ENCODE data around the gene MISP3. TPM values are rescaled to one million over a fixed set of nuclear protein-coding genes. Genes with fewer than 3 reads are reported as not detected.

The MISP3 gene
- total and polyA plus RNA-seq, 2 of the 8 experiments (the other 6 are each of a cell fraction or from before 2014, with no cell fraction given), result 0.74 to 1.4 TPM

GRCh38 chr19:14116525-14116917 lies 43.9 kb downstream of the MISP3 start:
- Histone ChIP-seq H3K4me2 (ENCODE audit: insufficient read depth in 1 of 2, low read depth in 2 of 2, low read length in 2 of 2) (peak overlapping the region; percentile 66 to 89), H2BK20ac (ENCODE audit: low read length) (no peak overlapping the region), H3K14ac (ENCODE audit: insufficient read length) (no peak overlapping the region), H3K56ac (replicated peaks; ENCODE audit: insufficient read length, low read depth, low read length) (no peak overlapping the region), H2BK12ac (ENCODE audit: low read depth, low read length) (no peak overlapping the region), H3K36me3 (ENCODE audit: control insufficient read depth in 2 of 4, insufficient read depth in 4 of 4, low read length in 3 of 4) (peaks cover 0 to 8% (median 2%) of the 10 kb centered on the region in 4 experiments; a peak in 2 of 8 replicates), H3K4me3 (ENCODE audit: extremely low read depth in 1 of 4, insufficient read depth in 2 of 4, low read depth in 3 of 4, low read length in 4 of 4) (peak overlapping the region; percentile 22 to 85 (median 55); a peak in 5 of 8 replicates), H2AFZ (ENCODE audit: low read length) (no peak overlapping the region), H3K4ac (replicated peaks; ENCODE audit: insufficient read length, low read depth, low read length) (no peak overlapping the region), H4K8ac (ENCODE audit: extremely low read depth, insufficient read depth, low read length) (no peak overlapping the region), H4K91ac (replicated peaks; ENCODE audit: insufficient read length, low read length) (no peak overlapping the region), H3K4me1 (replicated peaks in 1 of 4; ENCODE audit: control insufficient read depth in 3 of 4, insufficient read depth in 4 of 4, low read length in 3 of 4) (peaks cover 11 to 35% (median 21%) of the 10 kb centered on the region in 4 experiments), H3K9ac (replicated peaks in 1 of 4; ENCODE audit: extremely low read depth in 1 of 4, low read depth in 3 of 4, low read length in 3 of 4) (no peak overlapping the region), H4K20me1 (replicated peaks in 1 of 2; ENCODE audit: control insufficient read depth in 1 of 2, insufficient read depth in 2 of 2, low read length in 2 of 2) (peaks cover 7 to 14% of the 10 kb centered on the region in 2 experiments), H2BK5ac (ENCODE audit: low read depth, low read length) (no peak overlapping the region), H3K79me1 (ENCODE audit: low read depth, low read length) (no peaks in the 10 kb centered on the region; the same call in 1 of the 2 replicates), H3K23ac (ENCODE audit: insufficient read length) (no peak overlapping the region), H3K79me2 (ENCODE audit: control insufficient read depth in 1 of 2, insufficient read depth in 2 of 2, low read length in 2 of 2) (0 out of 4 replicates have a peak, but pooled peaks cover 0 to 3% of the 10 kb centered on the region in 2 experiments), H3K27ac (ENCODE audit: low read depth, low read length) (no peak overlapping the region), H3K23me2 (ENCODE audit: low read depth, low read length) (peaks cover 8% of the 10 kb centered on the region), H2BK120ac (replicated peaks; ENCODE audit: low read depth, low read length) (no peak overlapping the region), H3K9me3 (ENCODE audit: insufficient read depth in 2 of 2, low read depth in 1 of 2, low read length in 1 of 2) (no peaks in the 10 kb centered on the region), H4K5ac (ENCODE audit: insufficient read length, low read depth, low read length) (no peak overlapping the region), H3K18ac (ENCODE audit: extremely low read depth, low read length) (no peak overlapping the region), H2BK15ac (ENCODE audit: low read length) (no peak overlapping the region), H3K27me3 (replicated peaks in 1 of 4; ENCODE audit: control insufficient read depth in 3 of 4, extremely low read depth in 1 of 4, insufficient read depth in 3 of 4, low read length in 3 of 4) (no peaks in the 10 kb centered on the region; a peak in 2 of 7 replicates), H2AK5ac (ENCODE audit: low read depth, low read length) (no peak overlapping the region)
- POLR2A ChIA-PET (ENCODE audit: partially characterized antibody), result interaction anchor here (0.9 kb wide), 1 partner anchor 35 kb away, joined by 3 read pairs; no protein-coding TSS in a partner anchor
- 62% methylated on average over 6 of the region's 6 CpGs; no CpG with 5 or more reads in 1 of the 2 experiments for WGBS, 2 experiments (ENCODE audit: extremely low coverage in 1 of 2, insufficient coverage in 1 of 2, insufficient read length in 1 of 2, insufficient replicate concordance in 2 of 2, low coverage in 1 of 2, low lambda C conversion rate in 2 of 2, missing lambda C conversion rate in 1 of 2)
- DNase-seq (ENCODE audit: low read depth in 1 of 2, low spot score in 2 of 2) (no peak), FAIRE-seq (no peak)
- CTCF ChIA-PET (ENCODE audit: partially characterized antibody), result interaction anchor here (2.4 to 11.3 kb wide), 5 partner anchors 13 to 32 kb away, joined by 9 to 105 read pairs (median 11); partner anchors contain the start of gene C19orf67
- TF ChIP-seq SUZ12 (IDR thresholded peaks at IDR 0.05; ENCODE audit: low read length), result no peak
